ENCODE results near the gene MYH3.

GRCh38 chr17:10589553-10590145, 67.5 kb downstream of the MYH3 start:
- no peak for TF ChIP-seq CTCF (conservative IDR thresholded peaks at IDR 0.05)
- TF ChIP-seq ZFX (IDR thresholded peaks at IDR 0.05): no peak

Measured in C4-2B (cell line).